ENCODE measurements around the gene WDR64.
"Not testable (repeated sequence)": the region's sequence is repeated elsewhere in the genome, so short reads cannot be mapped to it uniquely, and the experiment has no call there.

WDR64 gene

GRCh38 chr1:241749041-241749944 lies 97.2 kb downstream of the WDR64 start:
- DNase-seq = no peak

- no peak for DNase-seq
Observed at GRCh38 chr1:241749945-241750695, 98.0 kb downstream of the WDR64 start.

GRCh38 chr1:241751524-241751923 lies 99.4 kb downstream of the WDR64 start:
- no peak for DNase-seq

DNA sequence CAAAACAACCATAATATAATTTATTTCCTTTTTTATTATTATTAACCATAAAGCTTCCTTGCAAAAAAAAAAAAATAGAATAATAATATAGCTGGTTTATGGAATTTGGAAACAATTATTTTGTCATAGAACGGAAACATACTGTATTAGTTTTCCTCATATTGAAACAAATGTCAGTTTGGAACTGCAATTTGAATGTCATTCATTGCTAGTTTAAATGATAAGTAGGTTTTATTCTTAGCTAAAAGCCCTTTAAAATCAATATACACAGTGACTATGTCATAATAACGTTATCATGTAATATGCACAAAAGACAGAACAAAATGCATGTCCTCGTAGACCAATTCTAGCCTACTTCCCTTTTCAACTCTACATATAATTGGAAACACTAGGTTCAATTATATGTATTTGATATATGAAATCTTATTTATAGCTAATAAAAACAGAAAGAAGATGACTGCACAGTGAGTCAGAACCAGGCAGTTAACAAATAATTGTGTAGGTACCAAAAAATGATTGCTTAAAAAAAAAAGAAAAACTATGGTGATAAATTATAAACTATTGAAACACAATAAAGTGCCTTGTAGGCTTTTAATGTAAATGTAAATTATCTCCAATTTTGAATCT lies 110.7 kb downstream of the WDR64 start:
- no peak for DNase-seq

- DNase-seq = no peak
Observed at GRCh38 chr1:241765390-241765789, 113.3 kb downstream of the WDR64 start.

GRCh38 chr1:241767737-241768136 lies 115.7 kb downstream of the WDR64 start:
- DNase-seq = no peak

GRCh38 chr1:241770115-241770514 lies 118.0 kb downstream of the WDR64 start:
- no peak for DNase-seq

DNA sequence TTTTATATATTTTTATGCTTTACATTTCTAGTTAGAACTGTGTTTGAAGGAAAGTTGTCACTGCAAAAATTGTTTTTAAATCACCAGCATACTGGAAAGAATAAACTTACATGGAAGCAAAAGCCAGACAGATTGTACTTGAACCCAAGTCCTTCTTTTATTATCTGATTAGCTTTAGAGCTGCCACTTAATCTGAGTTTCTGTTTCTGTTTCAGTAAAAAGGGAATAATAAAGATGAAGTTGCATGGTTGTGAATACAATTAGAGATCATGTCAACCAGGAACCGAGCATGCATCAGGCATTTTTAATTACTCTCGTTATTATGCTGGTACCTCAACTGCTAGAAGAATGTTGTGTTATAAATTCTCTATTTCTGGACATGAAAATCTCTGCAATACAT lies 119.0 kb downstream of the WDR64 start:
- no peak for DNase-seq

GRCh38 chr1:241772932-241773500 lies 120.9 kb downstream of the WDR64 start:
- no peak for DNase-seq

- DNase-seq = no peak
Observed at GRCh38 chr1:241773991-241774390, 121.9 kb downstream of the WDR64 start.

GRCh38 chr1:241775021-241775420 lies 122.9 kb downstream of the WDR64 start:
- DNase-seq = no peak

DNA sequence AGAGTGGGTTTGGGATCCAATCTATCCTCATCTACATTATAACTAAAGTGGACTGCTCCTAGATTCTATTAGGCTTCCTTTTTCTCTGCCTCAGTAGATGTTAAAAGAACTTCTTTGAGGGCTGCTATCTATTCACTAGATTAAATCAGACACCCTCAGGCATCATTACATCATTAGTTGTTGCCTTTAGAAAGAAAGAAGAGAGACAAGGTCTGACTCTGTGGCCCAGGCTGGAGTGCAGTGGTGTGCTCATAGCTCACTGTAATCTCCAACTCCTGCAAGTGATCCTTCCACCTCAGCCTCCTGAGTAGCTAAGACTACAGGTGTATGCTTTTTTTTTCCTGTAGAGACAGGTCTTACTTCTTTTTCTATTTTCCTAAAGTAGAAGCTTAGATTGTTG lies 124.8 kb downstream of the WDR64 start:
- no peak for DNase-seq

GRCh38 chr1:241778117-241778516 lies 126.0 kb downstream of the WDR64 start:
- no peak for DNase-seq

DNA sequence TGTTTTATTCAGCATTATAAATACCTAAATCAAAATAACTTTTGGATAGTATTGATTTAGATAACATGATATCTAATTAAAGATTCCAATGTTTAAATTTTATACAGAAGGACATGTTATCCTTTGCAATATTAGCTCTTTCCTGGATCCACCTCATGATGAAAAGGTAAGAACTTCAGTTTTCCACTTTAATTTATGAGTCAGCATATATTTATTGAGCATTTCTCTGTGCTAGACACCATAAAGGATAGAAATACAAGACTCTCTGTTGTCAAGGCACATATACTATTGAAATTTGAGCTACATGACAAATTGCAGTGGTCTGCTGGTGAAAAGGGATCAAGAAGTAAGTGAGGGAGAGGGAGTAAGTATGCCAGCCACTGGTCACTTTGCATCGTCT lies 127.8 kb downstream of the WDR64 start:
- no peak for DNase-seq

GRCh38 chr1:241782396-241782795 lies 130.3 kb downstream of the WDR64 start:
- DNase-seq = no peak

- DNase-seq = no peak
Observed at GRCh38 chr1:241787691-241788090, 135.6 kb downstream of the WDR64 start.

DNA sequence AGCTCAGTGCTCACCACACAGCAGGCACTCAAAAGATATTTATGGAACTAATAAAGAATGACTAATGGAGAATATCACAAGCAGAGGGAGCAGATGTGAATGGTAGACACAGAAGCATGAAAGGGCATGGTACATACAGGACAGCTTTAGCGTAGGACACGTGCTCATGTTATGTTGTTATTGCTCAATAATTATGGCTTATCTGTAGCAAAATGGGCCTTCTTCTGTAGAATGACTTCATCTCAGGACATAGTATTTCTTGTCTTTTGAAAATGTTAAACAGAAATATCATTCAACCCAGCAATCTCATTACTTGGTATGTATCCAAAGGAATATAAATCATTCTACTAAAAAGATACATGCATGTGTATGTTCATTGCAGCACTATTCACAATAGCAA lies 137.0 kb downstream of the WDR64 start:
- DNase-seq = no peak

DNA sequence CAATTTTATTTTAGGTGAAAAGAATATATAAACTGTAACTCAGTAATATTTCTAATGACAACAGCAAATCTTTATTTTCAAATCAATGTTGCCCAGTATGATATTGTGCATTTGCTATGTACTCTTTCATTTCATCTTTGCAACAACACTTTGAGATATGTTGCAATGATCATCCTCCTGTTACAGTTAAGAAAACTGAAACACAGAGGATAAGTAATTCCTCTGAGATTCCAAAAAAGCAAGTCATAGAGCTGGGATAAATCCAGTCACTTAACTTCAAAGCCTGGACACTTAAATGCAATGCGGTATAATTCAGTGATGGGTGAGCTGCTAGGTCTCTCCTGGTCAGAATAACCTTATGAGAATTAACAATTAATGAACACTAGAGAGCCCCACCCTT lies 147.3 kb downstream of the WDR64 start:
- DNase-seq = no peak

- no peak for DNase-seq
Observed at GRCh38 chr1:241800640-241801039, 148.6 kb downstream of the WDR64 start.

- DNase-seq = no peak
Observed at GRCh38 chr1:241802863-241803262, 150.8 kb downstream of the WDR64 start.

GRCh38 chr1:241804706-241805105 lies 152.6 kb downstream of the WDR64 start:
- not testable (repeated sequence) for DNase-seq

GRCh38 chr1:241808265-241808664 lies 156.2 kb downstream of the WDR64 start:
- no peak for DNase-seq

- no peak for DNase-seq
Observed at GRCh38 chr1:241810769-241811405, 158.8 kb downstream of the WDR64 start.

Data from effector CD8-positive, alpha-beta T cell (primary cell).